Colonic mucosa (tissue), 4 donors: ENCODE measurements around the gene ZNF493. TPM values are rescaled to one million over a fixed set of nuclear protein-coding genes. Genes with fewer than 3 reads are reported as not detected.

Experiments
- DNase-seq: peaks from one replicate; pipeline ENCODE4 v3.0.0-alpha.2; 2020
- H3K27ac ChIP-seq: fragments of 200-600 bp; one replicate; pipeline ENCODE4 v1.8.0; 2021
- H3K27me3 ChIP-seq: fragments of 200-600 bp; one replicate; pipeline ENCODE4 v1.8.0; 2021
- H3K36me3 ChIP-seq: fragments of 200-600 bp; one replicate; pipeline ENCODE4 v1.8.0; 2021
- H3K4me1 ChIP-seq: fragments of 200-600 bp; one replicate; pipeline ENCODE4 v1.8.0; 2021; ENCODE audit warnings: mild to moderate bottlenecking
- H3K4me3 ChIP-seq: fragments of 200-600 bp; one replicate; pipeline ENCODE4 v1.8.0; 2021
- H3K9ac ChIP-seq, 2 donors: one replicate each; pipeline ENCODE4 v1.7.0; 2013; ENCODE audit warnings: control low read depth in 2 of 2, low read depth in 2 of 2, low read length in 2 of 2
- H3K9me3 ChIP-seq: fragments of 200-600 bp; one replicate; pipeline ENCODE4 v1.8.0; 2021
- CTCF ChIP-seq: fragments of 200-600 bp; IDR thresholded peaks from one replicate; pipeline ENCODE4 v1.8.0; 2022; ENCODE audit warnings: antibody characterized with exemption, mild to moderate bottlenecking
- intact Hi-C: fragments of 100-400 bp; cut with DNase I; formaldehyde crosslinking; loops from one replicate; pipeline ENCODE4 v1.14.1; 2022
- total RNA-seq, 2 donors: library from RNA; stranded (reverse); fragmentation: NEBNext Ultra II Directional in 1 of 2; extraction: Animal tissue kit (Norgen Biotek cat#: 25700) in 1 of 2; gene quantifications; one replicate each; pipeline ENCODE4 v1.2.1, GENCODE V29; 2021
- donor health status: healthy.
- donor health status: DM: no; HTN: no; CAD: no.
- donor health status: DM: no; HTN: no; CAD: no.

ZNF493 gene
- 10 to 100 TPM; 13.5 to 15.7 TPM for total RNA-seq

- H3K27ac ChIP-seq: peak within 1 kb of the TSS; percentile 62
- no peak for TF ChIP-seq CTCF
- no peaks in the 10 kb centered on the region for H3K9me3 ChIP-seq
- peak; percentile 96 for DNase-seq
- peak within 1 kb of the TSS; percentile 86 for H3K4me3 ChIP-seq
- H3K27me3 ChIP-seq: no peaks in the 10 kb centered on the region
- intact Hi-C loops: no loop called here
- peak within 1 kb of the TSS; percentile 75 to 85 for H3K9ac ChIP-seq
- H3K4me1 ChIP-seq: no peaks in the 10 kb centered on the region
- H3K36me3 ChIP-seq: no peaks in the 10 kb centered on the region
Observed at GRCh38 chr19:21396893-21397572, at the start of gene ZNF493. ZNF493 (plus strand) TSS chr19:21397133; CDS start chr19:21397238, 105 bp downstream.

GRCh38 chr19:21352830-21353229 is 44.1 kb upstream of the ZNF493 start:
- no peak for DNase-seq
- no peak overlapping the region for H3K4me3 ChIP-seq
- TF ChIP-seq CTCF: no peak
- H3K9ac ChIP-seq: no peak overlapping the region
- intact Hi-C loops: no loop called here
- no peak overlapping the region for H3K27ac ChIP-seq
- no peaks in the 10 kb centered on the region for H3K27me3 ChIP-seq
- no peaks in the 10 kb centered on the region for H3K36me3 ChIP-seq
- H3K9me3 ChIP-seq: no peaks in the 10 kb centered on the region
- H3K4me1 ChIP-seq: no peaks in the 10 kb centered on the region

- Histone ChIP-seq H3K9me3 (no peaks in the 10 kb centered on the region), H3K36me3 (no peaks in the 10 kb centered on the region), H3K4me3 (peak within 1 kb of the TSS; percentile 50), H3K27ac (peak within 1 kb of the TSS; percentile 68), H3K9ac (peak within 1 kb of the TSS; percentile 71 to 78), H3K4me1 (no peaks in the 10 kb centered on the region), H3K27me3 (no peaks in the 10 kb centered on the region)
- TF ChIP-seq CTCF: no peak
- peak; percentile 95 for DNase-seq
- intact Hi-C loops: no loop called here
Observed at GRCh38 chr19:21358768-21359451, 38.0 kb upstream of the ZNF493 start, which contains the start of gene ZNF738. ZNF738 (plus strand) TSS chr19:21359000; CDS start chr19:21359141, 141 bp downstream.

GRCh38 chr19:21362291-21362690 is 34.6 kb upstream of the ZNF493 start:
- Histone ChIP-seq H3K9me3 (no peaks in the 10 kb centered on the region), H3K27ac (no peak overlapping the region), H3K27me3 (no peaks in the 10 kb centered on the region), H3K4me1 (no peaks in the 10 kb centered on the region), H3K9ac (no peak overlapping the region), H3K4me3 (no peak overlapping the region), H3K36me3 (no peaks in the 10 kb centered on the region)
- TF ChIP-seq CTCF: no peak
- DNase-seq: no peak
- intact Hi-C loops: no loop called here

- TF ChIP-seq CTCF: no peak
- H3K4me1 ChIP-seq: no peaks in the 10 kb centered on the region
- intact Hi-C loops: no loop called here
- no peak overlapping the region for H3K27ac ChIP-seq
- H3K9ac ChIP-seq: no peak overlapping the region
- no peaks in the 10 kb centered on the region for H3K27me3 ChIP-seq
- peaks cover 20% of the 10 kb centered on the region for H3K9me3 ChIP-seq
- no peak for DNase-seq
- H3K36me3 ChIP-seq: no peaks in the 10 kb centered on the region
- no peak overlapping the region for H3K4me3 ChIP-seq
Observed at GRCh38 chr19:21383980-21384582, 12.9 kb upstream of the ZNF493 start.
